Measurements from ENCODE around the gene FNDC3B. TPM values are rescaled to one million over a fixed set of nuclear protein-coding genes. Genes with fewer than 3 reads are reported as not detected.

Gene FNDC3B
- total RNA-seq, 1 donor from 2014 or later: 290 TPM

DNA sequence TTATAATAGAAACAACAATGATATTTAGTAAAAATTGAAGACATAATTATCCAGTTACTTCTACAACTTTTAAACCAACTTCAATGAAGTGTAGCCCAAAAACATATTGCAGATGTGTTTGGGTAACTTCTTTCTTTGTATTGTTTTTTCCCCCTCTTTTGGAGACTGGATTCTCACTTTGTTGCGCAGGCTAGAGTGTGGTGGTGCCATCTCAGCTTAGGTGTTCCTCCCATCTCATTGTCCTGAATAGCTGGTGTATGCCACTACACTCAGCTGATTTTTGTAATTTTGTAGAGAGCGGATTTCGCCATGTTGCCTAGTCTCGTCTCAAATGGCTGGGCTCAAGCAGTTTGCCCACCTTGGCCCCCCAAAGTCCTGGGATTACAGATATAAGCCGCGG is 148.1 kb downstream of the FNDC3B start:
- Mint-ChIP-seq H3K27me3 (ENCODE audit: low read depth) (no peaks in the 10 kb centered on the region), H3K27ac (ENCODE audit: unreplicated experiment) (no peak overlapping the region), H3K9me3 (ENCODE audit: low read depth) (no peaks in the 10 kb centered on the region), H3K4me1 (ENCODE audit: low read depth) (peaks cover 53% of the 10 kb centered on the region), H3K4me3 (ENCODE audit: unreplicated experiment) (no peak overlapping the region), H3K36me3 (ENCODE audit: low read depth) (peaks cover 5% of the 10 kb centered on the region)
- no peak for DNase-seq (ENCODE audit: low spot score)
- TF ChIP-seq, protein P1, sequence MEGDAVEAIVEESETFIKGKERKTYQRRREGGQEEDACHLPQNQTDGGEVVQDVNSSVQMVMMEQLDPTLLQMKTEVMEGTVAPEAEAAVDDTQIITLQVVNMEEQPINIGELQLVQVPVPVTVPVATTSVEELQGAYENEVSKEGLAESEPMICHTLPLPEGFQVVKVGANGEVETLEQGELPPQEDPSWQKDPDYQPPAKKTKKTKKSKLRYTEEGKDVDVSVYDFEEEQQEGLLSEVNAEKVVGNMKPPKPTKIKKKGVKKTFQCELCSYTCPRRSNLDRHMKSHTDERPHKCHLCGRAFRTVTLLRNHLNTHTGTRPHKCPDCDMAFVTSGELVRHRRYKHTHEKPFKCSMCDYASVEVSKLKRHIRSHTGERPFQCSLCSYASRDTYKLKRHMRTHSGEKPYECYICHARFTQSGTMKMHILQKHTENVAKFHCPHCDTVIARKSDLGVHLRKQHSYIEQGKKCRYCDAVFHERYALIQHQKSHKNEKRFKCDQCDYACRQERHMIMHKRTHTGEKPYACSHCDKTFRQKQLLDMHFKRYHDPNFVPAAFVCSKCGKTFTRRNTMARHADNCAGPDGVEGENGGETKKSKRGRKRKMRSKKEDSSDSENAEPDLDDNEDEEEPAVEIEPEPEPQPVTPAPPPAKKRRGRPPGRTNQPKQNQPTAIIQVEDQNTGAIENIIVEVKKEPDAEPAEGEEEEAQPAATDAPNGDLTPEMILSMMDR (IDR thresholded peaks at IDR 0.05): no peak

DNA sequence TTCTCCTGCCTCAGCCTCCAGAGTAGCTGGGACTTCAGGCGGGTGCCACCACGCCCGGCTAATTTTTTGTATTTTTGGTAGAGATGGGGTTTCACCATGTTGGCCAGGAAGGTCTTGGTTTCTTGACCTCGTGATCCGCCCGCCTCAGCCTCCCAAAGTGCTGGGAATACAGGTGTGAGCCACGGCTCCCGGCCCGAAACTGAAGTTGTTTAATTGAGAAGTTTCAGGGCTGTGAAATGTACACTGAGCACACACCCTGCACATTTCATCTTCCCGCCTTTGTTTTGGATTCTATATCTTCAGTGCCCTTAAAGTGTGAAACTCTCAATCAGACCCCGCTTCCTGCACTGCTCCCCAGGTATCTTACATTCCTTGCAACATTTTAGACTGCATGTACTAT is 149.1 kb downstream of the FNDC3B start:
- no peak for DNase-seq (ENCODE audit: low spot score)
- no peak overlapping the region for H3K4me3 Mint-ChIP-seq (ENCODE audit: unreplicated experiment)
- H3K9me3 Mint-ChIP-seq (ENCODE audit: low read depth): no peaks in the 10 kb centered on the region
- H3K27me3 Mint-ChIP-seq (ENCODE audit: low read depth): no peaks in the 10 kb centered on the region
- TF ChIP-seq, protein P1 (IDR thresholded peaks at IDR 0.05): no peak
- H3K36me3 Mint-ChIP-seq (ENCODE audit: low read depth): peaks cover 5% of the 10 kb centered on the region
- H3K4me1 Mint-ChIP-seq (ENCODE audit: low read depth): peaks cover 47% of the 10 kb centered on the region
- peak overlapping the region; percentile 8 for H3K27ac Mint-ChIP-seq (ENCODE audit: unreplicated experiment)

DNA sequence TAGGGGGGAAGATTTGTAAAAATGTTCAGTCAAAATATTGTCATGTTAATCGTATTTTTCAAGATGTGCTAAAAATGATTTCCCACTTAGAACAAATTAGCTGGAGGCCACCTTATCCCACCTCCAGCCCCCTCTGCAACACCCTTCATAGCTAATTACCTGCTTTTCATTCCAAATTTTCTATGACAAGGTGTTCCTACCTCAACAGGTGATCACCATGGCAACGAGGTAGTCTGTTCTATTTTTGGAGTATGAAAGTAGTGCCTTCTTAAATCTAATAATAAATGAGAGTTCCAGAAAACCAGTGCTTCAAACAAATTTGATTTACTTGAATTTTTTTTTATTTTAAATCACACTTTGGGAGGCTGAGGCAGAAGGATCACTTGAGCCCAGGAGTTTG is 149.8 kb downstream of the FNDC3B start:
- Mint-ChIP-seq H3K27me3 (ENCODE audit: low read depth) (no peaks in the 10 kb centered on the region), H3K4me1 (ENCODE audit: low read depth) (peaks cover 46% of the 10 kb centered on the region), H3K4me3 (ENCODE audit: unreplicated experiment) (no peak overlapping the region), H3K36me3 (ENCODE audit: low read depth) (peaks cover 4% of the 10 kb centered on the region), H3K9me3 (ENCODE audit: low read depth) (no peaks in the 10 kb centered on the region), H3K27ac (ENCODE audit: unreplicated experiment) (no peak overlapping the region)
- no peak for DNase-seq (ENCODE audit: low spot score)
- TF ChIP-seq, protein P1 (IDR thresholded peaks at IDR 0.05): no peak

DNA sequence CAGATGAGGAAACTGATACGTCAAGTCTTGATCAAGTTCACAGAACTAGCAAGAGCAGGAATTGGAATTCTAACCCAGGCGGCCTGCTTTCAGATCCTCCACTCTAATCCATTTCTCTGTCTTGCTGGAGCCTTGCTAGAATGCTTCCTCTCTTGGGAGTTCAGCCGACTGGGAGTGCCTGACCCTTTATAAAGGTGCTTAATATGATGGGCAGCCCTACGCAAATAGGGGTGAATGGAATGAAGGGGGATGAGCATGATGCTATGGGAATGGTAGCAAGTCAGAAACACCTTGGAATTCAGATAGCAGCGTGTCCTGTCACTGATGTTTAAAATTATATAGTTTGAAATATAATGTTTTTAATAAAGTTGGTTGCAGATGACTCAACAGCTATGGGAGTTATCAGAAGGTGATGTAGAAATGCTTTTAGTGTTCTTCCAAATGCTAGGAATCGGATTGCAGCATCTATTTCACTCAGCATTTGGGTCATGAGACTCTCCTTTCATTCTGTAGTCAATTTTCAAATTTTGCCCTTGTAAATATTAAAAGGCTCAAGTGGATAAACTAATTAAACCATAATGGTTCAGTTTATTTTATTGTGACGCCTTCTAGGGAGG is 150.7 kb downstream of the FNDC3B start:
- H3K4me1 Mint-ChIP-seq (ENCODE audit: low read depth): peaks cover 46% of the 10 kb centered on the region
- no peaks in the 10 kb centered on the region for H3K9me3 Mint-ChIP-seq (ENCODE audit: low read depth)
- no peak overlapping the region for H3K4me3 Mint-ChIP-seq (ENCODE audit: unreplicated experiment)
- TF ChIP-seq, protein P1 (IDR thresholded peaks at IDR 0.05): no peak
- peaks cover 2% of the 10 kb centered on the region for H3K36me3 Mint-ChIP-seq (ENCODE audit: low read depth)
- H3K27ac Mint-ChIP-seq (ENCODE audit: unreplicated experiment): peak overlapping the region; percentile 69
- DNase-seq (ENCODE audit: low spot score): no peak
- no peaks in the 10 kb centered on the region for H3K27me3 Mint-ChIP-seq (ENCODE audit: low read depth)

DNA sequence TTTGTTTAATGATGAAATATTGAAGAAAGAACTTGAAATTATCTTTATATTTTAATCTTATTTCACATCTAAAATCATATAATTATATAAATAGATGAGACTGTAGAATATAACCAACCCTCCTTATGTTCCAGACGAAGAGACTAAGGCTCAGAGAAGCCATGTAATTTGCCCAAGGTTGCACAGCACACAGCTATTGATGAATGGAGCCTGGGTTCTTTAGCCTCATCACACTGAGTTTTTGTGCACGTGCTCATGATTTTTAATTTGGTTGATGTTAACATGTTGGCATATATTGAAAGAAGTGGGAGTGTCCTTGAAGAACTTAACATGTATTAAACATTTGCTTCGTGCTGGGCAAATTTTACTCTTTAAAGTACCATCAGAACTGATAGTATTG is 151.6 kb downstream of the FNDC3B start:
- no peaks in the 10 kb centered on the region for H3K27me3 Mint-ChIP-seq (ENCODE audit: low read depth)
- no peak overlapping the region for H3K27ac Mint-ChIP-seq (ENCODE audit: unreplicated experiment)

More for the DNA sequence above, 151.6 kb downstream of the FNDC3B start:
- TF ChIP-seq, protein P1 (IDR thresholded peaks at IDR 0.05): no peak
- Mint-ChIP-seq H3K4me3 (ENCODE audit: unreplicated experiment) (no peak overlapping the region), H3K9me3 (ENCODE audit: low read depth) (no peaks in the 10 kb centered on the region), H3K36me3 (ENCODE audit: low read depth) (peaks cover 2% of the 10 kb centered on the region), H3K4me1 (ENCODE audit: low read depth) (peaks cover 46% of the 10 kb centered on the region)
- no peak for DNase-seq (ENCODE audit: low spot score)

Data from chondrocyte (in vitro differentiated cells).